SK-N-SH treated with all-trans-retinoic acid at 6 μM for 48 hours (cell line): ENCODE measurements around the gene SMR3A.

Experiments used
- BACH2 ChIP-seq: fragments of 250-450 bp; sonication (Bioruptor Pico); IDR thresholded peaks from 2 replicates; pipeline ENCODE4 v1.9.0; 2021; ENCODE audit warnings: mild to moderate bottlenecking, borderline replicate concordance
- ZC3H10 ChIP-seq: fragments of 250-450 bp; sonication (Bioruptor Pico); IDR thresholded peaks from 2 replicates; pipeline ENCODE4 v1.5.1; 2021; ENCODE audit warnings: mild to moderate bottlenecking, moderate library complexity
- ZFP3 ChIP-seq: fragments of 250-450 bp; sonication (Bioruptor Pico); IDR thresholded peaks from 2 replicates; pipeline ENCODE4 v1.5.0; 2020; ENCODE audit warnings: mild to moderate bottlenecking, moderate library complexity
- ZNF8 ChIP-seq: fragments of 450-650 bp; formaldehyde crosslinking; IDR thresholded peaks from 2 replicates; pipeline ENCODE4 v1.5.0; 2020; ENCODE audit warnings: mild to moderate bottlenecking, moderate library complexity
- TF ChIP-seq, protein P1 (sequence below): fragments of 250-450 bp; sonication (Bioruptor Pico); IDR thresholded peaks from 2 replicates; pipeline ENCODE4 v1.5.1; 2020; ENCODE audit warnings: low read depth, mild to moderate bottlenecking, moderate library complexity

DNA sequence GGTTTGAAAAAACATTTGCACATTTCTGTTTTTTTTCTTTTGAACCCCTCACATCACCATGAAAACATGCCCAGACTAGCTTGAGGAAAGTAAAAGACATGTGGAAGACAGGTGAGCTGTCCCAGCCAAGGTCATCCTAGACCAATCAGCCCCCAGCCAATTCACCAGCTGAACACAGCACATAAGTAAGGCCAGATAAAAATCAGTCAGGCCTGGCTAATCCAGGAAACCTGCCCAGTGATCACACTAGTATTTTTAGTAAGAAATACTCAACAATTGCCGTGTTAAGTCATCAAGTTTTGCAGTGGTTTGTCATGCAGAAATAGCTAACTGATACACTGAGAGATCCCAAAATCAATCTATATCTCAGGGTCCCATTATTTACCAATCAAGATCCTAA, 4.4 kb upstream of the SMR3A start:
- TF ChIP-seq ZNF8, result no peak
- no peak for TF ChIP-seq BACH2 (CRISPR knock-in tag)
- no peak for TF ChIP-seq ZC3H10 (CRISPR knock-in tag)
- TF ChIP-seq, protein P1, sequence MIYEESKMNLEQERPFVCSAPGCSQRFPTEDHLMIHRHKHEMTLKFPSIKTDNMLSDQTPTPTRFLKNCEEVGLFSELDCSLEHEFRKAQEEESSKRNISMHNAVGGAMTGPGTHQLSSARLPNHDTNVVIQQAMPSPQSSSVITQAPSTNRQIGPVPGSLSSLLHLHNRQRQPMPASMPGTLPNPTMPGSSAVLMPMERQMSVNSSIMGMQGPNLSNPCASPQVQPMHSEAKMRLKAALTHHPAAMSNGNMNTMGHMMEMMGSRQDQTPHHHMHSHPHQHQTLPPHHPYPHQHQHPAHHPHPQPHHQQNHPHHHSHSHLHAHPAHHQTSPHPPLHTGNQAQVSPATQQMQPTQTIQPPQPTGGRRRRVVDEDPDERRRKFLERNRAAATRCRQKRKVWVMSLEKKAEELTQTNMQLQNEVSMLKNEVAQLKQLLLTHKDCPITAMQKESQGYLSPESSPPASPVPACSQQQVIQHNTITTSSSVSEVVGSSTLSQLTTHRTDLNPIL (CRISPR knock-in tag), result no peak
- no peak for TF ChIP-seq ZFP3 (CRISPR knock-in tag)
